ENCODE results near the gene AHCYL2. TPM values are rescaled to one million over a fixed set of nuclear protein-coding genes. Genes with fewer than 3 reads are reported as not detected.

Gene AHCYL2
- total RNA-seq, 1 experiment from 2014 or later, result 23.2 TPM

DNA sequence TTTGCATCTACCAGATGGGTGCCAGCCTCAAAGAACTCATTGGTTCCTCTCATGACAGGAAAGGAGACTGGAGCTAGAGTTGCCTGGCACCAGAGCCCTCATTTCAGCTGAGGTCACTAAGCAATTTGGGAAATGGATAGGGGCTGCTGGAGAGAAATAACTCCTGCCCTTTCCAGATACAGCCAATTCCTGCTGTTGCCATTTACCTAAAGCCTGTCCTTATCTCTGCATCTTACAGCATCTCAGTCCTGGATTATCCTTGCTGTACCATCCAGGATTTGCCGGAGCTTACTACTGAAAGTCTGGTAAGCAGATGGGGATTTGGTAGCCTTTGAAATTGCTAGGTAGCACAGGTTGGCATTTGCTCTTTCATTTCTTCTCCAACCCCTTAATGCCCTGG is 245.6 kb downstream of the AHCYL2 start:
- Histone ChIP-seq H3K18ac (ENCODE audit: insufficient read length, low read depth, low read length) (no peak overlapping the region), H3T11ph (ENCODE audit: low read length) (no peak overlapping the region), H2BK20ac (ENCODE audit: low read depth, low read length, poor library complexity, severe bottlenecking) (no peak overlapping the region), H4K8ac (replicated peaks; ENCODE audit: insufficient read length, low read depth, low read length) (no peak overlapping the region), H3K79me2 (ENCODE audit: insufficient read depth, low read length) (no peaks in the 10 kb centered on the region), H3K27me3 (ENCODE audit: insufficient read depth, low read length) (no peaks in the 10 kb centered on the region), H3K23ac (ENCODE audit: insufficient read length, low read depth, low read length) (no peak overlapping the region), H2BK5ac (ENCODE audit: insufficient read length, low read length) (no peak overlapping the region), H3K56ac (ENCODE audit: insufficient read length, low read depth, low read length) (no peak overlapping the region), H3K9me3 (ENCODE audit: control insufficient read depth, low read depth, low read length) (no peaks in the 10 kb centered on the region), H2BK15ac (ENCODE audit: low read depth, low read length) (no peak overlapping the region), H3K4me1 (ENCODE audit: insufficient read depth, low read length) (no peaks in the 10 kb centered on the region; the same call in 1 of the 2 replicates), H3K79me1 (ENCODE audit: insufficient read depth, low read depth, low read length, poor library complexity, severe bottlenecking) (no peaks in the 10 kb centered on the region), H2BK120ac (ENCODE audit: low read depth, low read length, poor library complexity, severe bottlenecking) (no peak overlapping the region), H2BK12ac (ENCODE audit: insufficient read length, low read depth, low read length) (no peak overlapping the region), H3K27ac (ENCODE audit: insufficient read length, low read depth, low read length) (no peak overlapping the region), H3K14ac (ENCODE audit: insufficient read depth, low read length) (no peak overlapping the region), H4K5ac (ENCODE audit: insufficient read length, low read depth, low read length) (no peak overlapping the region), H3K23me2 (ENCODE audit: insufficient read length, low read depth, low read length, poor library complexity, severe bottlenecking) (no peaks in the 10 kb centered on the region), H3K4me2 (ENCODE audit: insufficient read depth, insufficient read length, low read length) (no peak overlapping the region), H3K4ac (ENCODE audit: low read depth, low read length) (no peak overlapping the region), H3K9ac (ENCODE audit: extremely low read depth, insufficient read length, low read length) (peak overlapping the region; percentile 16), H2AFZ (ENCODE audit: low read length) (no peak overlapping the region), H4K20me1 (ENCODE audit: control insufficient read depth, insufficient read depth, insufficient read length) (no peaks in the 10 kb centered on the region), H4K91ac (ENCODE audit: insufficient read length, low read depth, low read length) (no peak overlapping the region), H2AK5ac (ENCODE audit: insufficient read length, low read length) (no peak overlapping the region)
- Mint-ChIP-seq H3K4me3 (no peak overlapping the region), H3K4me1 (peaks cover 19 to 20% of the 10 kb centered on the region in 2 experiments), H3K36me3 (ENCODE audit: insufficient read depth in 1 of 3, low read depth in 3 of 3) (peaks cover 7 to 21% (median 8%) of the 10 kb centered on the region in 3 experiments), H3K27me3 (ENCODE audit: low read depth) (no peaks in the 10 kb centered on the region), H3K9me3 (peaks cover 4 to 5% of the 10 kb centered on the region in 2 experiments), H3K27ac (peak overlapping the region in 1 of 3 experiments; percentile 75; a peak in 1 of 7 replicates)
- no peak for DNase-seq
- WGBS (ENCODE audit: extremely low coverage, insufficient read length, low lambda C conversion rate), result no CpG with 5 or more reads among the region's 1 CpG
- TF ChIP-seq, protein P1, sequence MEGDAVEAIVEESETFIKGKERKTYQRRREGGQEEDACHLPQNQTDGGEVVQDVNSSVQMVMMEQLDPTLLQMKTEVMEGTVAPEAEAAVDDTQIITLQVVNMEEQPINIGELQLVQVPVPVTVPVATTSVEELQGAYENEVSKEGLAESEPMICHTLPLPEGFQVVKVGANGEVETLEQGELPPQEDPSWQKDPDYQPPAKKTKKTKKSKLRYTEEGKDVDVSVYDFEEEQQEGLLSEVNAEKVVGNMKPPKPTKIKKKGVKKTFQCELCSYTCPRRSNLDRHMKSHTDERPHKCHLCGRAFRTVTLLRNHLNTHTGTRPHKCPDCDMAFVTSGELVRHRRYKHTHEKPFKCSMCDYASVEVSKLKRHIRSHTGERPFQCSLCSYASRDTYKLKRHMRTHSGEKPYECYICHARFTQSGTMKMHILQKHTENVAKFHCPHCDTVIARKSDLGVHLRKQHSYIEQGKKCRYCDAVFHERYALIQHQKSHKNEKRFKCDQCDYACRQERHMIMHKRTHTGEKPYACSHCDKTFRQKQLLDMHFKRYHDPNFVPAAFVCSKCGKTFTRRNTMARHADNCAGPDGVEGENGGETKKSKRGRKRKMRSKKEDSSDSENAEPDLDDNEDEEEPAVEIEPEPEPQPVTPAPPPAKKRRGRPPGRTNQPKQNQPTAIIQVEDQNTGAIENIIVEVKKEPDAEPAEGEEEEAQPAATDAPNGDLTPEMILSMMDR (conservative IDR thresholded peaks at IDR 0.05), result no peak

All from H9 (cell line).